NCI-H82 treated with DMSO at 0.1 percent for 48 hours (cell line): ENCODE results near the gene HS6ST1.

Experiments
- DNase-seq: peaks from one replicate; lab custom pipeline; 2025; ENCODE audit not compliant: unreplicated experiment; lab: John Stamatoyannopoulos, UW

The HS6ST1 gene

GRCh38 chr2:128311216-128311754 lies 7.4 kb downstream of the HS6ST1 start:
- no peak for DNase-seq

GRCh38 chr2:128310761-128311160 lies 7.9 kb downstream of the HS6ST1 start:
- DNase-seq = no peak

- no peak for DNase-seq
Measured at GRCh38 chr2:128310094-128310716, 8.5 kb downstream of the HS6ST1 start.

- DNase-seq = peak; percentile 19
Measured at GRCh38 chr2:128309280-128310093, 9.2 kb downstream of the HS6ST1 start.

- DNase-seq = no peak
Measured at GRCh38 chr2:128308889-128309279, 9.8 kb downstream of the HS6ST1 start.

- no peak for DNase-seq
Measured at GRCh38 chr2:128308284-128308731, 10.4 kb downstream of the HS6ST1 start.

GRCh38 chr2:128307595-128307994 lies 11.1 kb downstream of the HS6ST1 start:
- DNase-seq = no peak

- DNase-seq = no peak
Measured at GRCh38 chr2:128306931-128307460, 11.7 kb downstream of the HS6ST1 start.

GRCh38 chr2:128306081-128306930 lies 12.4 kb downstream of the HS6ST1 start:
- DNase-seq = peak; percentile 75

- DNase-seq = peak; percentile 94
Measured at GRCh38 chr2:128305555-128306080, 13.1 kb downstream of the HS6ST1 start.

GRCh38 chr2:128304715-128305554 lies 13.7 kb downstream of the HS6ST1 start:
- peak; percentile 40 for DNase-seq

GRCh38 chr2:128304330-128304714 lies 14.3 kb downstream of the HS6ST1 start:
- DNase-seq = no peak

- peak; percentile 62 for DNase-seq
Measured at GRCh38 chr2:128303911-128304310, 14.8 kb downstream of the HS6ST1 start.

GRCh38 chr2:128303095-128303791 lies 15.4 kb downstream of the HS6ST1 start:
- DNase-seq = no peak

GRCh38 chr2:128302744-128303067 lies 16.0 kb downstream of the HS6ST1 start:
- no peak for DNase-seq

- no peak for DNase-seq
Measured at GRCh38 chr2:128302011-128302743, 16.5 kb downstream of the HS6ST1 start.

GRCh38 chr2:128301501-128301966 lies 17.1 kb downstream of the HS6ST1 start:
- DNase-seq = no peak

- no peak for DNase-seq
Measured at GRCh38 chr2:128301021-128301420, 17.6 kb downstream of the HS6ST1 start.
